Astrocyte of the hippocampus (primary cell): ENCODE measurements around the gene MAP3K21.

Source experiments
- DNase-seq: peaks from one replicate; pipeline ENCODE4 v3.0.0; 2011; ENCODE audit warnings: low read depth, low spot score

The MAP3K21 gene

DNA sequence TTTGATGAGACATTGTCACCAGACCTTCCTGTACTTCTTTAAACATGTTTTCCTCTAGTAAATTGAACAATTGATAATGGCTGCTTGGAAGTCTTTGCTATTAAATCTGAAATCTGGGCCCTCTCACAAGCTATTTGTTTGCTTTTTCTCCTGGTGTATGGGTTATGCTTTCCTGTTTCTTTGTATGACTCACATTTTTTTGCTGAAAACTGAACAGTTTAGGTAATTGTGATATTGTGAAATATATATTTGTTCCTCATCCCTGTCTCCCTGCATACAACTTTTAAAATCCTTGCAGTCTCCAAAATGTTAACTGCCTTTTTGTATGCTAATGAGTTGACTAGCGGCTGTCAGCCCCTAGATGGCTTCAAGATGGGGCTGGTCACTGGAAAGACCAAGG lies 61.6 kb downstream of the MAP3K21 start:
- no peak for DNase-seq

GRCh38 chr1:233389893-233390292 lies 62.4 kb downstream of the MAP3K21 start:
- DNase-seq: no peak

DNA sequence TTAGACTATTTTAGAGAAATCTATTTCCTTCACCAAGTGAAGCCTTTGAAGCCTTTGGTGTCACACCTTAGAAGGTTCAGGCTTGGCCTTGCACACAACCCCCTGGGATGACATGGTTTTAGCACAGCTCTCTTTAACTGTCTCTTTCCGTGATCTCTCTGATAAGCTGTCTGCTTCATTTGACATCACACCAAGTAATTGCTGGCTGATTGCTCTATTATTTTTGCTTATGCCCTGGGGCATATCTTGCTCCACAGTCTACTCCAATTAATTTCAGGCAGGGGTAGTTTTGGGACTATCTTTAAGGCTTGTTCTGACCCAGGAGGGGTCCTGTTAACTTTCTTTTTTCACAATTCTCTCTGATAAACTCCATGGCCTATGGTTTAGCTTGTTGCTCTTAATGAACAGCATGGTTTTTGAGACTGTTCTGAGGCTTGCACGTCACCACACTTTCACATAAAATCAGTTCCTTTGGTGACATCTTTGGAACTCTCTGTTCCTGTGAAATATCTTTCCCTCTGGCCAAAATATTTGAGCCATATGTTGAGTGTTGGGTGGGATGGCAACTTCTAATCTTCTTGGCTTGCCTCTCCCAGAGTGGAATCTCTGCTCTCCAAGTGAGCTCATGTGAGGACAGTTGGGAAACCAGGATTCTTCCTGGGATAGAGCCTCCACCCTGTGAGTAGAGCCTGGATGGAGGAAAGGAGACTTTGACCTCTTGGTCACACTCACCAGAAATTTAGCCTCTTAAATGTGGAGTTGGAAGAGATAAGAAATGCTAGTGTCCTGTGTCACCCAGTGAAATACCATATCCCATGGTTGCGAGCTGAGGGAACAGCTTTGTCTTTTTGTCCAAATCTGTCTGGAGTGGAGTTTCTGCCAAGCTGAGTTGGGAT lies 63.6 kb downstream of the MAP3K21 start:
- DNase-seq: no peak

- DNase-seq: peak; percentile 34
Observed at GRCh38 chr1:233393084-233393840, 65.7 kb downstream of the MAP3K21 start.

- no peak for DNase-seq
Observed at GRCh38 chr1:233393926-233394680, 66.6 kb downstream of the MAP3K21 start.

DNA sequence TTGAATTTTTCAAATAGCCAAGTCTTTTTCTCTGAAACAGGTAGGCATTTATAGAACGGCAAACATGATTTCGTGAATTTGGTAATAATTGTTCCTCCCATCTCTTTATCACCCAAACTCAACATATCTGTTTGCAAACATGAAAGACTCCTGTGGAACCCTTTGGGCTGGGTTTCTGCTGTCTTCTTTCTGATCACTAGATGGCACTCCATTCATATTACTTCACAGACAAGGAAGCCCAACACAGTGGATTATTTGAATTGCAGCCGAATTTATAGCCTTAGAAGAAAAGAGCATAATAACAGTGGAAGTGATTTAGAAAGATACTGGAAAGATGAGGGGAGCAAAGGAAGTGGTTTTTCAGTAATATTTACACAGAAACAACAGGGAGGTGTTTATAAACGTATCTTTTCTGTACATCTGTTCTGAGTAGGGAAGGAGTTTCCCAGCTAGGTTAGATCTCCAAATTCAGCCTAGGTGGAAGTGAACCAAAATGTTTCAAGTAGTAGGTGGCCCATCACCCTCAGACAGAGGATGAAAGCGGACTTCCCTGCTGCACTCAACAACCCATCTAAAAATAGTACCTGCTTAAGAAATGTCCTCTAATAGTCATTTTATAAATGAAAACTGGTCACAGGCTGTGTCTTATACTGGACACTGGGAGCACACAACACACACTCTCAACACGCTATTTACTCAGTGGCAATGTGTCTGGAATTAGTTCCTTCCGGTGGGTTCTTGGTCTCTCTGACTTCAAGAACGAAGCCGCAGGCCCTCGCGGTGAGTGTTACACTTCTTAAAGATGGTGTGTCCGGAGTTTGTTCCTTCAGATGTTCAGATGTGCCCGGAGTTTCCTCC lies 67.6 kb downstream of the MAP3K21 start:
- peak; percentile 81 for DNase-seq

- no peak for DNase-seq
Observed at GRCh38 chr1:233395863-233396646, 68.5 kb downstream of the MAP3K21 start.

- peak; percentile 63 for DNase-seq
Observed at GRCh38 chr1:233406339-233406960, 78.9 kb downstream of the MAP3K21 start.

DNA sequence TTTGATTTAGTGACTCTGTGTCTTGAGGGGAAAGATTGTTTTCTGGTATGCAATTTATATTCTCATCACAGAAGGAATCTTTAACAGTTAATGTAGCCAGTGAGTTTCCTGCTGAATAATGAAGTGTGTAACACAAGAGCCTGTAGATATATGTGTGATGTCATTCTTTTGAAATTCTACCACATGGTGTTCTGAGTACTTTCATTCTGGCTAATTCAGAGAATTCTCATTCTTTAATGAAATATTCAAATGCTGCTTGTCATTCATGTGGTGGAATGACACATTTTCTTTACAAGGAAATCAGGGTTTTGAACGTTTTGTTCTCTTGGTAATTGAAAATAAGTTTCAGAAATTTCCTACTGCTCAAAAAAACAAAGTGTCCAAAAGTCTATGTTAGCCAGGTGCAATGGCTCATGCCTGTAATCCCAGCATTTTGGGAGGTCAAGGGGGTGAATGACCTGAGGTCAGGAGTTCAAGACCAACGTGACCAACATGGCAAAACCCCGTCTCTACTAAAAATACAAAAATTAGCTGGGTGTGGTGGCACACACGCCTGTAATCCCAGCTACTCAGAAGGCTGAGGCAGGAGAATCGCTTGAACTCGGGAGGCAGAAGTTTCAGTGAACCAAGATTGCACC lies 79.6 kb downstream of the MAP3K21 start:
- peak; percentile 71 for DNase-seq

DNA sequence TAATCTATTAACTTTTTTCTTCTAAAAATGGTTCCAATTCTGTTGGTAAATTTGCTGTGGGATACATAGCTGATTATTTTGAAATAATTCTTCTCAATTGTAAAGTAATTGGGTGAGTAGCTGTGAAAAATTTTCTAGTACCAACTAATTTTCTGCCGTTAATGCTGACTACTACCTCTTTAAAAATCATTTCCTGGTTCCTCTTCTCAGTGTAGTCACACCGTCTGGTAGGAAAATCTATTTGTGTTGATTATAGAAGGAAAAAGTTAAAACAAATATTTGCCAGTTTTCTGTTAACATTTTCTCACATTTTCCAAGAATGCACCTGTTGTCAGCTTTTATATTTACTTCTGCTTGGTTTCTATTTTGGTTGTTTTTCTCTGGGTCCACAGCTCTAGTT lies 82.0 kb downstream of the MAP3K21 start:
- DNase-seq: no peak

DNA sequence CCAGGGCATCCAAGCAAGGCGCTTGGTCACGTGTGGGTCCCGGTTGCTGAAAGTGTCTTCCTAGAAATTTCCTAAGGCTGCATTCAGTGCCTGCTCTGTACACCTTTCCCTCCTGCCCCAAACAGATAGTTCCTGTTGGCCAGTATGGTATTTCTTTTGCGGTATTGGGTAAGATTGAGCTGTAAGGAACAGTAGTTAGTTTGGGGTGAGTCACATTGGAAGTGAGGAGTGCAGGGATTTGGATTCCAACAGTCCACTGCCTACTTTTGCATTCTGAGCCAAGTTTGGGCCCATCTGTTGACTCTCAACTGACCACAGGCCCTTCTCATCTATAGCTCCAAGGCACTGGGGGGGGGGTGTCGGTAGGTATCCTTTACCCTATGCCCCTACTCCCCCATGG lies 83.4 kb downstream of the MAP3K21 start:
- no peak for DNase-seq

GRCh38 chr1:233412812-233413211 lies 85.3 kb downstream of the MAP3K21 start:
- peak; percentile 76 for DNase-seq

DNA sequence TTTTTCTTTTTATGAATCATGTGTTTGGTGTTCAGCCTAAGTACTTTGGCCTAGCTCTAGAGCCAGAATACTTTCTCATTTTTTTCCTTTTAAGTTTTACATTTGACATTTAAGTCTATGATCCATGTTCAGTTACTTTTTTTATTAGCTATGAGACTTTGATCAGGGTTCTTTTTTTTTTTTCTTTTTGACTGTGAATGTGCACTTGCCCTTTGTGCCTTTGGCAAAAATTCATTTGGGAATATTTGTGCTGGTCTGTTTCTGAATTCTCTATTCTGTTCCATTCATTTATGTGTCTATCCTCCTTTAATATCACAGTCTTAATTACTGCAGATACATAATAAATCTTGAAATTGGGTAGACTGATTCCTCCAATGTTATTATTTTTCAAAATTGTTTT lies 93.8 kb downstream of the MAP3K21 start:
- DNase-seq: no peak

- DNase-seq: no peak
Observed at GRCh38 chr1:233424779-233425178, 97.3 kb downstream of the MAP3K21 start.

- no peak for DNase-seq
Observed at GRCh38 chr1:233427907-233428306, 100.4 kb downstream of the MAP3K21 start.

DNA sequence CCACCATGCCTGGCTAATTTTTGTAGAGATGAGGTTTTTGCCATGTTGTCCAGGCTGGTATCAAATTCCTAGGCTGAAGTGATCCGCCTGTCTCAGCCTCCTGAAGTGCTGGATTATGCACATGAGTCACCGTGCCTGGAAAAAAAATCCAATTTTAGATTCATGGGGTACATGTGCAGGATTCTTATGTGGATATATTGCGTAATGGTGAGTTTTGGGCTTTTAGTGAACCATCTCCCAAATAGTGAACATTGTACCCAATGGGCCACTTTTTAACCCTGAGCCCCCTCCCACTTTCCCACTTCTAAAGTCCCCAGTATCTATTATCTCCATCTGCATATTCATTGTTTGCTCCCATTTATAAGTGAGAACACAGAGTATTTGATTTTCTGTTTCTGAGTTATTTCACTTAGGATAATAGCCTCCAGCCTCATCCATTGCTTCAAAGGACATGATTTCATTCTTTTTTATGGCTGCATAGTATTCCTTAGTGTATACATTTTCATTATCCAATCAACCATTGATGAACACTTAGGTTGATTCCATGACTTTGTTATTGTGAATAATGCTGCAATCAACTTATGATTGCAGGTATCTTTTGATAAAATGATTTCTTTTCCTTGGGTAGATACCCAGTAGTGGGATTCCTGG lies 104.4 kb downstream of the MAP3K21 start:
- DNase-seq: no peak

DNA sequence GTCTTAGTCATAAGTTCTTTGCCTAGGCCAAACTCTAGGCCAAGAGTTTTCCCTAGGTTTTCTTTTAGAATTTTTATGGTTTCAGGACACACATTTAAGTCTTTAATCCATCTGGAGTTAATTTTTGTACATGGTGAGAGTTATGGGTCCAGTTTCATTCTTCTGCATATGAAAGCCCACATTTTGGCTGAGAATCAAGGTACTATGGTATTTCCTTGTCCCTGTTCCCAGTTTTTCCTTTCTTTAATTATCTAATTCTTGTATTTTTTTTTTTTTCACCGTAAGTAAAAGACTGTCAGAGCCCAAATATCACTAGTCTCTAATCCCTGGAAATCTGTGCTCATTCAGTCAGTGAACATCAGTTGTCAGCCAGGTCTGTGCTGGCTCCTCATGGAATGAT lies 105.4 kb downstream of the MAP3K21 start:
- peak; percentile 33 for DNase-seq

- peak; percentile 21 for DNase-seq
Observed at GRCh38 chr1:233433436-233434210, 106.1 kb downstream of the MAP3K21 start.
